ENCODE measurements around the gene RNF223. TPM values are rescaled to one million over a fixed set of nuclear protein-coding genes. Genes with fewer than 3 reads are reported as not detected.

The RNF223 gene
- total and polyA plus RNA-seq, 2 of the 8 experiments (the other 6 are each of a cell fraction or from before 2014, with no cell fraction given) = not detected

GRCh38 chr1:1092894-1093609 lies 18.9 kb upstream of the RNF223 start (continued):
- TF ChIP-seq CHD7 (IDR thresholded peaks at IDR 0.05; ENCODE audit: insufficient replicate concordance, low read length) (no peak), RAD21 (IDR thresholded peaks at IDR 0.05 in 1 of 2, conservative IDR thresholded peaks at IDR 0.05 in 1 of 2; ENCODE audit: low read depth in 2 of 2, low read length in 2 of 2) (no peak), ASH2L (IDR thresholded peaks at IDR 0.05; ENCODE audit: low read length) (no peak), CBX8 (IDR thresholded peaks at IDR 0.05; ENCODE audit: borderline replicate concordance, low read depth, low read length) (no peak), EGR1 (IDR thresholded peaks at IDR 0.05; ENCODE audit: borderline replicate concordance, low read depth, low read length) (no peak)

Data from H1 (cell line).